ENCODE results near the gene TPM1. TPM values are rescaled to one million over a fixed set of nuclear protein-coding genes. Genes with fewer than 3 reads are reported as not detected.

The TPM1 gene
- polyA plus RNA-seq, 1 of the 3 experiments (the other 2 are of a cell fraction): 1,371 TPM

GRCh38 chr15:63047792-63048114 lies 5.2 kb downstream of the TPM1 start:
- TF ChIP-seq FOSL2 (IDR thresholded peaks at IDR 0.05; ENCODE audit: borderline replicate concordance, low read depth): 0 out of 2 replicates have a peak, but pooled peaks have one; percentile 17
- TF ChIP-seq, protein P1, sequence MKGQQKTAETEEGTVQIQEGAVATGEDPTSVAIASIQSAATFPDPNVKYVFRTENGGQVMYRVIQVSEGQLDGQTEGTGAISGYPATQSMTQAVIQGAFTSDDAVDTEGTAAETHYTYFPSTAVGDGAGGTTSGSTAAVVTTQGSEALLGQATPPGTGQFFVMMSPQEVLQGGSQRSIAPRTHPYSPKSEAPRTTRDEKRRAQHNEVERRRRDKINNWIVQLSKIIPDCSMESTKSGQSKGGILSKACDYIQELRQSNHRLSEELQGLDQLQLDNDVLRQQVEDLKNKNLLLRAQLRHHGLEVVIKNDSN (IDR thresholded peaks at IDR 0.05; ENCODE audit: borderline replicate concordance, low read depth): no peak
- TF ChIP-seq POLR2AphosphoS5 (IDR thresholded peaks at IDR 0.05; ENCODE audit: low read depth, low read length): no peak
- 0 out of 2 replicates have a peak, but pooled peaks have one; percentile 47 for TF ChIP-seq TEAD4 (IDR thresholded peaks at IDR 0.05; ENCODE audit: borderline replicate concordance, insufficient read depth)
- no peak for TF ChIP-seq NFIC (IDR thresholded peaks at IDR 0.05; ENCODE audit: borderline replicate concordance)
- no peak for TF ChIP-seq JUND (IDR thresholded peaks at IDR 0.05)
- TF ChIP-seq MEF2A (IDR thresholded peaks at IDR 0.05; ENCODE audit: borderline replicate concordance, low read depth): no peak
- no peak for TF ChIP-seq RAD21 (IDR thresholded peaks at IDR 0.05; ENCODE audit: low read length)
- TF ChIP-seq FOXM1 (IDR thresholded peaks at IDR 0.05; ENCODE audit: low read depth): no peak
- no peak for TF ChIP-seq ELF1 (IDR thresholded peaks at IDR 0.05)
- no peak for TF ChIP-seq FOXJ3 (CRISPR knock-in tag; IDR thresholded peaks at IDR 0.05)
- Histone ChIP-seq H3K4me2 (peak overlapping the region; percentile 95), H4K20me1 (ENCODE audit: insufficient read depth) (peaks cover 96% of the 10 kb centered on the region), H2AFZ (ENCODE audit: low read depth) (no peak overlapping the region), H3K27me3 (ENCODE audit: insufficient read depth) (no peaks in the 10 kb centered on the region), H3K36me3 (replicated peaks in 1 of 2; ENCODE audit: control insufficient read depth in 1 of 2, insufficient read depth in 2 of 2, low read length in 1 of 2) (peaks cover 67 to 85% of the 10 kb centered on the region in 2 experiments), H3K9me2 (no peaks in the 10 kb centered on the region), H3K79me2 (ENCODE audit: insufficient read depth) (peaks cover 100% of the 10 kb centered on the region), H3F3A (replicated peaks; ENCODE audit: insufficient read depth) (peaks cover 72% of the 10 kb centered on the region), H3K9ac (peak overlapping the region; percentile 99), H3K4me3 (ENCODE audit: low read depth in 2 of 2, low read length in 1 of 2) (peak overlapping the region; percentile 64 to 83), H3K9me3 (no peaks in the 10 kb centered on the region), H3K4me1 (ENCODE audit: control insufficient read depth in 1 of 2, insufficient read depth in 2 of 2, low read depth in 1 of 2, low read length in 1 of 2) (peaks cover 33 to 51% of the 10 kb centered on the region in 2 experiments), H3K27ac (ENCODE audit: low read depth in 2 of 2, low read length in 1 of 2) (peak overlapping the region; percentile 91 to 93)
- ChIA-PET POLR2A (interaction anchor here (0.8 to 2.5 kb wide), 3 partner anchors 42 to 265 kb away, joined by 3 to 12 read pairs (median 4); no protein-coding TSS in a partner anchor), CTCF (interaction anchor here (0.6 to 13.6 kb wide), 101 partner anchors 8 to 604 kb away, joined by 3 to 315 read pairs (median 4); partner anchors contain the start of genes APH1B and RPS27L)
- no peak for DNase-seq
- 10% methylated on average over 12 of the region's 12 CpGs for WGBS (ENCODE audit: low lambda C conversion rate)

GRCh38 chr15:63048115-63048775 lies 5.7 kb downstream of the TPM1 start:
- peaks cover 96% of the 10 kb centered on the region for H4K20me1 ChIP-seq (ENCODE audit: insufficient read depth)
- H3K4me2 ChIP-seq: peak overlapping the region; percentile 95
- DNase-seq: peak; percentile 97
- ChIA-PET CTCF (interaction anchor here (0.6 to 13.6 kb wide), 109 partner anchors 9 to 604 kb away, joined by 3 to 315 read pairs (median 4); partner anchors contain the start of genes APH1B and RPS27L), POLR2A (interaction anchor here (0.8 to 2.5 kb wide), 3 partner anchors 42 to 266 kb away, joined by 3 to 12 read pairs (median 4); no protein-coding TSS in a partner anchor)
- peaks cover 100% of the 10 kb centered on the region for H3K79me2 ChIP-seq (ENCODE audit: insufficient read depth)
- peak overlapping the region; percentile 64 to 83 for H3K4me3 ChIP-seq (ENCODE audit: low read depth in 2 of 2, low read length in 1 of 2)
- H3K9ac ChIP-seq: peak overlapping the region; percentile 99
- no peaks in the 10 kb centered on the region for H3K9me2 ChIP-seq
- H3K36me3 ChIP-seq (replicated peaks in 1 of 2; ENCODE audit: control insufficient read depth in 1 of 2, insufficient read depth in 2 of 2, low read length in 1 of 2): peaks cover 71 to 86% of the 10 kb centered on the region in 2 experiments
- under 1% methylated on average over 38 of the region's 75 CpGs for WGBS (ENCODE audit: low lambda C conversion rate)
- no peaks in the 10 kb centered on the region for H3K27me3 ChIP-seq (ENCODE audit: insufficient read depth)
- H3F3A ChIP-seq (replicated peaks; ENCODE audit: insufficient read depth): peaks cover 77% of the 10 kb centered on the region
- no peak overlapping the region for H2AFZ ChIP-seq (ENCODE audit: low read depth)
- H3K4me1 ChIP-seq (ENCODE audit: control insufficient read depth in 1 of 2, insufficient read depth in 2 of 2, low read depth in 1 of 2, low read length in 1 of 2): peaks cover 36 to 53% of the 10 kb centered on the region in 2 experiments
- no peaks in the 10 kb centered on the region for H3K9me3 ChIP-seq
- H3K27ac ChIP-seq (ENCODE audit: low read depth in 2 of 2, low read length in 1 of 2): peak overlapping the region; percentile 91 to 93
- TF ChIP-seq USF2 (IDR thresholded peaks at IDR 0.05; ENCODE audit: borderline replicate concordance, low read depth, low read length): peak; percentile 13; the same call in 1 of the 2 replicates
- TF ChIP-seq CTCF (IDR thresholded peaks at IDR 0.05): peak; percentile 93
- peak; percentile 80 for TF ChIP-seq RAD21 (IDR thresholded peaks at IDR 0.05; ENCODE audit: low read length)
- TF ChIP-seq SIN3A (IDR thresholded peaks at IDR 0.05; ENCODE audit: borderline replicate concordance, low read depth, low read length): no peak; the same call in 1 of the 2 replicates
- TF ChIP-seq GATA2 (CRISPR knock-in tag; IDR thresholded peaks at IDR 0.05): no peak
- 0 out of 2 replicates have a peak, but pooled peaks have one; percentile 0 for TF ChIP-seq FOSL2 (IDR thresholded peaks at IDR 0.05; ENCODE audit: borderline replicate concordance, low read depth)
- TF ChIP-seq RXRA (IDR thresholded peaks at IDR 0.05; ENCODE audit: borderline replicate concordance, low read depth): peak; percentile 64; the same call in 1 of the 2 replicates
- TF ChIP-seq, protein P1 (IDR thresholded peaks at IDR 0.05; ENCODE audit: borderline replicate concordance, low read depth): no peak
- TF ChIP-seq MEF2A (IDR thresholded peaks at IDR 0.05; ENCODE audit: borderline replicate concordance, low read depth): no peak
- peak; percentile 8; the same call in 1 of the 2 replicates for TF ChIP-seq TEAD4 (IDR thresholded peaks at IDR 0.05; ENCODE audit: borderline replicate concordance, insufficient read depth)
- peak; percentile 32; the same call in 1 of the 2 replicates for TF ChIP-seq GABPA (IDR thresholded peaks at IDR 0.05; ENCODE audit: low read depth)
- TF ChIP-seq NFIC (IDR thresholded peaks at IDR 0.05; ENCODE audit: borderline replicate concordance): peak; percentile 3; the same call in 1 of the 2 replicates
- TF ChIP-seq ELF1 (IDR thresholded peaks at IDR 0.05): peak; percentile 73
- TF ChIP-seq SMC3 (IDR thresholded peaks at IDR 0.05; ENCODE audit: low read depth, low read length): peak; percentile 77
- 0 out of 2 replicates have a peak, but pooled peaks have one; percentile 18 for TF ChIP-seq TAF1 (IDR thresholded peaks at IDR 0.05; ENCODE audit: borderline replicate concordance, low read depth, low read length)
- peak; percentile 82 for TF ChIP-seq NRF1 (IDR thresholded peaks at IDR 0.05; ENCODE audit: low read depth, low read length)
- peak; percentile 65 for TF ChIP-seq POLR2AphosphoS5 (IDR thresholded peaks at IDR 0.05; ENCODE audit: low read depth, low read length)
